GM23338 (cell line): ENCODE data around the gene CAPN10.

ENCODE experiments used
- EZH2 ChIP-seq: fragments of 200-600 bp; sonication (generic); IDR thresholded peaks from one replicate; pipeline ENCODE4 v1.8.0; 2017; ENCODE audit warnings: antibody characterized with exemption, mild to moderate bottlenecking, low read depth; ENCODE audit not compliant: unreplicated experiment
- EZH2phosphoT487 ChIP-seq: fragments of 200-600 bp; sonication (generic); IDR thresholded peaks from one replicate; pipeline ENCODE4 v1.8.1; 2018; ENCODE audit warnings: antibody characterized with exemption; ENCODE audit not compliant: unreplicated experiment
- ZNF331 ChIP-seq: fragments of 250-450 bp; sonication (Bioruptor Pico); IDR thresholded peaks from 2 replicates; pipeline ENCODE4 v1.5.0; 2020; ENCODE audit warnings: low read depth, mild to moderate bottlenecking, moderate library complexity
- TF ChIP-seq, protein P1 (sequence below), 2 experiments: fragments of 200-600 bp in 1 of 2; sonication (generic) in 1 of 2; conservative IDR thresholded peaks; 2 replicates each; pipeline versions ENCODE4 v1.5.1 to v1.6.1; 2016 to 2017; ENCODE audit warnings: antibody characterized with exemption in 2 of 2, low read depth in 2 of 2, mild to moderate bottlenecking in 2 of 2, moderate library complexity in 1 of 2
- TF ChIP-seq, protein P2 (sequence below): IDR thresholded peaks from one replicate; pipeline ENCODE4 v1.6.1; 2018; ENCODE audit warnings: antibody characterized with exemption; ENCODE audit not compliant: unreplicated experiment

DNA sequence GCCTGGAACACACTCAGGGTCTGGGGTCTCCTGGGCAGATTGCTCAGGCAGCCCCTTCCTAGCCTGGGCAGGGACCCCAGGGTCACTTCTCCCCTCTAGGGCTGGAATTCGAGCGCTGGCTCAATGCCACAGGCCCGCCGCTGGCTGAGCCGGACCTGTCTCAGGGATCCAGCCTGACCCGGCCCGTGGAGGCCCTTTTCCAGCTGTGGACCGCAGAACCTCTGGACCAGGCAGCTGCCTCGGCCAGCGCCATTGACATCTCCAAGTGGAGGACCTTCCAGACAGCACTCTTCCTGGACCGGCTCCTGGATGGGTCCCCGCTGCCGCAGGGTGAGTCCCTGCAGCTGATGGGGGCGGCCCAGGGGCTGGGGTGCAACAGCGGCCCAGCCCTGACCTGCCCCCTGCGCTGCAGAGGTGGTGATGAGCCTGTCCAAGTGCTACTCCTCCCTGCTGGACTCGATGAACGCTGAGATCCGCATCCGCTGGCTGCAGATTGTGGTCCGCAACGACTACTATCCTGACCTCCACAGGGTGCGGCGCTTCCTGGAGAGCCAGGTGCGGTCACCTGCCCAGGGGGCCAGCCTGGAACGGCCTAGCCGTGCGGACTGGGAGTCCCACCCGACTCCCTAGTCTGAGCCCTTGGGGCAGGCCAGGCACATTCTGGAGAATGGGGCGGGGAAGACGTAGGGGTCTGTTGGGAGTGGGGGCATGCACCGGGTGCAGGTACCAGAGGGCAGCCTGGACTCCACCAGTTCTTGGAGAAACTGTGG is 9.9 kb upstream of the CAPN10 start:
- TF ChIP-seq, protein P1, sequence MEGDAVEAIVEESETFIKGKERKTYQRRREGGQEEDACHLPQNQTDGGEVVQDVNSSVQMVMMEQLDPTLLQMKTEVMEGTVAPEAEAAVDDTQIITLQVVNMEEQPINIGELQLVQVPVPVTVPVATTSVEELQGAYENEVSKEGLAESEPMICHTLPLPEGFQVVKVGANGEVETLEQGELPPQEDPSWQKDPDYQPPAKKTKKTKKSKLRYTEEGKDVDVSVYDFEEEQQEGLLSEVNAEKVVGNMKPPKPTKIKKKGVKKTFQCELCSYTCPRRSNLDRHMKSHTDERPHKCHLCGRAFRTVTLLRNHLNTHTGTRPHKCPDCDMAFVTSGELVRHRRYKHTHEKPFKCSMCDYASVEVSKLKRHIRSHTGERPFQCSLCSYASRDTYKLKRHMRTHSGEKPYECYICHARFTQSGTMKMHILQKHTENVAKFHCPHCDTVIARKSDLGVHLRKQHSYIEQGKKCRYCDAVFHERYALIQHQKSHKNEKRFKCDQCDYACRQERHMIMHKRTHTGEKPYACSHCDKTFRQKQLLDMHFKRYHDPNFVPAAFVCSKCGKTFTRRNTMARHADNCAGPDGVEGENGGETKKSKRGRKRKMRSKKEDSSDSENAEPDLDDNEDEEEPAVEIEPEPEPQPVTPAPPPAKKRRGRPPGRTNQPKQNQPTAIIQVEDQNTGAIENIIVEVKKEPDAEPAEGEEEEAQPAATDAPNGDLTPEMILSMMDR (conservative IDR thresholded peaks at IDR 0.05; ENCODE audit: low read depth in 2 of 2), result no peak
- TF ChIP-seq EZH2phosphoT487 (no peak), EZH2 (no peak), ZNF331 (CRISPR knock-in tag) (no peak)
- TF ChIP-seq, protein P2, sequence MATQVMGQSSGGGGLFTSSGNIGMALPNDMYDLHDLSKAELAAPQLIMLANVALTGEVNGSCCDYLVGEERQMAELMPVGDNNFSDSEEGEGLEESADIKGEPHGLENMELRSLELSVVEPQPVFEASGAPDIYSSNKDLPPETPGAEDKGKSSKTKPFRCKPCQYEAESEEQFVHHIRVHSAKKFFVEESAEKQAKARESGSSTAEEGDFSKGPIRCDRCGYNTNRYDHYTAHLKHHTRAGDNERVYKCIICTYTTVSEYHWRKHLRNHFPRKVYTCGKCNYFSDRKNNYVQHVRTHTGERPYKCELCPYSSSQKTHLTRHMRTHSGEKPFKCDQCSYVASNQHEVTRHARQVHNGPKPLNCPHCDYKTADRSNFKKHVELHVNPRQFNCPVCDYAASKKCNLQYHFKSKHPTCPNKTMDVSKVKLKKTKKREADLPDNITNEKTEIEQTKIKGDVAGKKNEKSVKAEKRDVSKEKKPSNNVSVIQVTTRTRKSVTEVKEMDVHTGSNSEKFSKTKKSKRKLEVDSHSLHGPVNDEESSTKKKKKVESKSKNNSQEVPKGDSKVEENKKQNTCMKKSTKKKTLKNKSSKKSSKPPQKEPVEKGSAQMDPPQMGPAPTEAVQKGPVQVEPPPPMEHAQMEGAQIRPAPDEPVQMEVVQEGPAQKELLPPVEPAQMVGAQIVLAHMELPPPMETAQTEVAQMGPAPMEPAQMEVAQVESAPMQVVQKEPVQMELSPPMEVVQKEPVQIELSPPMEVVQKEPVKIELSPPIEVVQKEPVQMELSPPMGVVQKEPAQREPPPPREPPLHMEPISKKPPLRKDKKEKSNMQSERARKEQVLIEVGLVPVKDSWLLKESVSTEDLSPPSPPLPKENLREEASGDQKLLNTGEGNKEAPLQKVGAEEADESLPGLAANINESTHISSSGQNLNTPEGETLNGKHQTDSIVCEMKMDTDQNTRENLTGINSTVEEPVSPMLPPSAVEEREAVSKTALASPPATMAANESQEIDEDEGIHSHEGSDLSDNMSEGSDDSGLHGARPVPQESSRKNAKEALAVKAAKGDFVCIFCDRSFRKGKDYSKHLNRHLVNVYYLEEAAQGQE, result no peak
